NCI-H446 treated with DMSO at 0.1 percent for 48 hours (cell line): Measurements from ENCODE around the gene TRA2A.
"Not testable (repeated sequence)": the region's sequence is repeated elsewhere in the genome, so short reads cannot be mapped to it uniquely, and the experiment has no call there.

Experiments
- DNase-seq: peaks from one replicate; lab custom pipeline; 2025; lab: John Stamatoyannopoulos, UW

TRA2A gene

DNA sequence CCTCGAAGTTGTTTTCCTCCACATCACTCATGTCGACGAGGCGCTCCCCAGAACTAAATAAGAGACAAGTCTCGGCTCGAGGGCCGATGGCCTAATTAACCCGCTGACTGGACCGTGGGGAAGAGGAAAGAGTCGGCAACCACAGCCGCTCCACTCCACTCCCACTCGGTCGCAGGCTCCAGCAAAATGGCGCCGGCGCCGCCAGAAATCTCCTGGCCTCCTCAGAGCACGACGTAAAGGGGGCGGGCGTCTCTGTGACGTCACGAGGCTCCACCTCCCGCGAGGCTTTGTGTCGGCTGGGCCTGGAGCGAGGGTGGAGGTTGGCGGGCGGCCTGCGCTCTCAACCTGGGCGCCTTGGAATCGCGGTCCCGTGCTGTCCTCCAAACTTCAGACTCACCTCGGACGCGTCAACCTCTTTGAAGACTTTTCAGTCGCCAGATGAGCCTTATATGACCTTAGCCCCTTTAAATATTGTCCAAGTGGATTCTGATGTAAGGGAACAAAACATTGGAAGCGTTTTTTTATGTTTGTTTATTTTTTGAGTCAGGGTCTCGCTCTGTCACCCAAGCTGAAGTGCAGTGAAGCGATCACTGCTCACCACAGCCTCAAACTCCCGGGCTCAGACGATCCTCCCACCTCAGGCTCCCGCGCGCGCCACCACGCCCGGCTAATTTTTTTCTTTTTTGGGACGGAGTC lies at the start of gene TRA2A:
Gene TRA2A (minus strand): TSS at position 188 of the 696 bp plus-strand sequence. CDS start 157 bp downstream, at position 31.
- peak; percentile 88 for DNase-seq

DNA sequence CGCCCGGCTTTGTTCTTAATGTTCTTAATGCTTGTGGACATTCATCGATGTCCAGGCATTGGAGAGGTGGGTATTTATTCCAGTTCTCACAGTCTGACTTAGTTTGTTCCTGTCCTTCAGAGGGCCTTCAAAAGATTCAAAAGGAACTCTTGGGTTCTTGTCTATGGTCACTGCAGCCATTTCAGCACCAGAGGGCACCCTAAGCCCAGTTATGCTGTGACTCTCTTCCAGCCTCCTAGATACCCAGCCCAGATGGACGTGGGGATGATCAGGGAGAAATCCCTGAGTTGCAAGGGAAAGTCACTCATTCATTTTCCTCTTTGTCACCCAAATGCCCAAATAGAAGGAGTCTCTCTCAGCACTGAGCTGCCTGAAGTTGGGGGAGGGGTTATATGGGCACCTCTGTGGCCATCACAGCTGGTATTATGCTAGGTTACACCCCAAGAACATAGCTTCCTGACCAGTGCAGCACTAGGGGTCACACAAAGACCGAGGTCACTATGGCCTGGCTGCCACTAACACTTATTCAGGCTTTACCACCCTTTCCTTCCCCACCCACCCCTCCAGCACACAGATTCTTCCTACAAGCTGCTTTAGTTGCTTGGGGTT lies 38.9 kb upstream of the TRA2A start:
- no peak for DNase-seq

DNA sequence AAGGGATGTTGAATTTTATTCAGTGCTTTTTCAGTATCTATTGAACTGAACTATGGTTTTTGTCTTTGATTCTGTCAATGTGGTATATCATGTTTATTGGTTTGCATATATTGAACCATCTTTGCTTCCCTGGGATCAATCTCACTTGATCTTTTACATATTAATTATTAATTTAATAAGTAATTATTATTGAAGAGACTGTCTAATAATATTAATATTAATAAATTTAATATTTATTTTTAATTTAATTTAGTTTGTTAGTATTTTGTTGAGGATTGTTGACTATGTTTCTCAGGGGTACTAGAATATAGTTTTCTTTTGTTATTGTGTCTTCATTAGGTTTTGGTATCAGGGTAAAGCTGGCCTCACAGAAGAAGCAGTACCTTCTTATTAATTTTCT lies 26.5 kb upstream of the TRA2A start:
- DNase-seq: no peak

DNA sequence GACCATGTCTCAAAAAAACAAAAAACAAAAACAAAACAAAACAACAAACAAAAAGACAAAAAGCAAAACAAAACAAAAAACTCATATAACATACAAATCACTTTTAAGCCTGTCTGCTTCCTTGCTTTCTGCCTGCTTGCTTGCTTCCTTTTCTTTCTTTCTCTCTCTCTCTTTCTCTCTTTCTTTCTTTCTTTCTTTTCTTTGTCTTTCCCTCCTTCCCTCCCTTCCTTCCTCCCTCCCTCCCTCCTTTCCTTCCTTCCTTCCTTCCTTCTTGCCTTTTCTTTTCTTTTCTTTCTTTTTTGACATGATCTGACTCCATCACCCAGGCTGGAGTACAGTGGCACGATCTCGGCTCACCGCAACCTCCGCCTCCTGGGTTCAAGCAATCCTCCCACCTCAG lies 15.9 kb upstream of the TRA2A start:
- no peak for DNase-seq

DNA sequence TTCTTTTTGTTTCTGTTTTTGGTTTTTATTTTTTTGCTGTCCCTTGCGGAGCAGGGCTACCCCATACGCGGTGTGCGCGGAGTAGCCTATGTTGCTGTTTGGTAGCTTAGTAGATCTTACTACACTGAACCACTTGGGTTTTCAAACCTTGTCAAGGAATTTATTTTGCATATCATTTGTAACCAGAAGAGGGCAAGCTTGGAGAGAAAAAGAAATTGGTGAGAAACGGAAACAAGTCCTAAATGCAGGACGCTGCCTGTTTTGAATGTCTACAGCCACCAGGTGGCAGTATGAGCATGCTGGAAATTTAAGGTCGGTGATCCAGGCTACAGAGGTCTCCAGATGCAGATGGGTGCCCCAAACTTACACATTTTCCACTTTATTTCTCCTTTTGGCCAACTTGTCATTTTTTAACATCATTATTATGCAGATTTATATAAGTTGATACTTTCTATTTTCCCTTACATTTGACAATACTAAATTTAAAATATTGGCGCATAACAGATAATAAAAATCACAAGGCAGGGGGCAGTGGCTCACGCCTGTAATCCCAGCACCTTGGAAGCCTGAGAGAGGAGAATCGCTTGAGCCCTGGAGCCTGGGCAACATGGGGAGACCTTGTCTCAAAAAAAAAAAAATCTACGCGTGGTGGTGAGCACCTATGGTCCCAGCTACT lies 15.3 kb upstream of the TRA2A start:
- peak; percentile 80 for DNase-seq

DNA sequence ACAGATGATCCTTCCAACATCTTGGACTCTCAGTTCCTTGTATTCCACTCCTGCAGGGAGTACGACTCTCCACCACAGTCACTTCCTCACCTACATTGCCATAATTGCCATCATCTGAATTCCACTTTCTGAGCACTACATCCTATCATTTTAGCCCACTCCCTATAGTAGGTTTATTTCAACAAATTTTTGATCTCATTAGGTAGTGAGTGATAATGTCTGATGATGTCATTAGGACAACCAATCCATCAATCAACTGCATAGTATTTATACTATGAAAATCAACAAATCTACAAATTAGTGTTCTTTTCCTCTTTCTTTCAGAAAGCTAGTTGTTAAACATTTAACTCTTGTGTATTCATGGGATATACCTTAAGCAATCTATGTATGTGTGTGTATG lies 13.7 kb upstream of the TRA2A start:
- no peak for DNase-seq

DNA sequence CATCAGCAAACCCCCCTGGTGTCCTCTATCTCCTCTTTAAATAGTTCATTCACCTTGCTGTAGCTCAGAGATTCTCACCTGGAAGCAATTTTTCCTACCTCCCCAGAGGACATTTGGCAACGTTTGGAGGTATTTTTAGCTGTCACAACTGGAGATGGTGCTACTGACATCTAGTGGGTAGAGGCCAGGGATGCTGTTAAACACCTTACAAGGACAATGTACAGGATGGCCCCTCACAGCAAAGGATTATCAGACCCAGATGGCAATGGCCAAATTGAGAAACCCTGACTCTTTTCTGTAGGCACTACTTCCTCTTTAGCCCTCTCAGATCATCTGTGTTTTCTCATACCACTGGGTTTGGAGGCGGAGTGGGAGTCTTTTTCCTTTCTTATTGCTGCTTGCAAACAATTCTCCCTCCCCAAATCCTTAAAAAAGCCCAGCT lies 13.2 kb upstream of the TRA2A start:
- no peak for DNase-seq

DNA sequence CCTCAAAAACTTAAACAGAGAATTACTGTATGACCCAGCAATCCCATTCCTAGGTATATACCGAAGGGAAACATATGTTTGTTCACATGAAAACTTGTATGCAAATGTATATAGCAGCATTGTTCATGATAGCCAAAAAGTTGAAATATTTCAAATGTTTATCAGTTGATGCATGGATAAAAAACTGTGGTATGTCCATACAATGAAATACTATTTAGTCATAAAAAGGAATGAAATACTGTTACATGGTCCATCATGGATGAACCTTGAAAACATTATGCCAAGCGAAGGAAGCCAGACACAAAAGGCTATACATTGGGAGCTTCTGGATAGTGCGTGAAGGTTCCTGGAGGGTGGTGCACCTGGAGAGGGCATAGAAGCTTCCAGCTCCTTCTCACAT lies 11.0 kb upstream of the TRA2A start:
- DNase-seq: no peak

DNA sequence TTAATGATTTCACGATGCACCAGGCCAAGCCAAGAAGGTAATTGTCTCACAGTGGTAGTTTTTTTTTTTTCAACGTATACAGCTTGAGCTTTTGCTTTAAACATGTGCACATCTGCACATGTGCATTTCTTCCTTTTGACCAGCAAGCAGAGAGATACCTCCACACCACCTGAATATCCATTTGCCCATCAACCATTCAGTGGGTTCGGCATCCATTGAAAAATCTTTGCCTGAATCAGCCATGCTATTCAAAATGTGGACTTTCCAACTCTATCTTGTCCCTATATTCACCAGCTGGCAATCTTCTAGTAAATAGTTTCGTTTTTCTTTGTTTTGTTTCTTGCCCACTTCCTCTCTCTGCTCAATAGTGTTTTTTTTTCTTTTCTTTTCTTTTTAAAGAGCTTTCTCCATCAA lies 7.7 kb upstream of the TRA2A start:
- DNase-seq: no peak

DNA sequence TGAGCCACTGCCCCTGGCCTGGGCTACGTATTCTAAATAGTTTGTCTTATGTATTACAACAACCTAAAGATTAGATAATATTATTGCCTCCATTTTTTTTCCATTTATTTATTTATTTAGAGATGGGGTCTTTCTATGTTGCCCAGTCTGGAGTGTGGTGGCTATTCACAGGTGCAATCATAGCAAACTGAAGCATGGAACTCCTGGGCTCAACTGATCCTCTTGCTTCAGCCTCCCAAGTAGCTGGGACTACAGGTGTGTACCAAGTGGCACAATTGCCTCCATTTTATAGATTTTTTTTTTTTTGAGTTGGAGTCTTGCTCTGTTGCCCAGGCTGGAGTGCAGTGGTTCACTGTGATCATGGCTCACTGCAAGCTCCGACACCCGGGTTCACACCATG lies 6.5 kb upstream of the TRA2A start:
- DNase-seq: no peak

DNA sequence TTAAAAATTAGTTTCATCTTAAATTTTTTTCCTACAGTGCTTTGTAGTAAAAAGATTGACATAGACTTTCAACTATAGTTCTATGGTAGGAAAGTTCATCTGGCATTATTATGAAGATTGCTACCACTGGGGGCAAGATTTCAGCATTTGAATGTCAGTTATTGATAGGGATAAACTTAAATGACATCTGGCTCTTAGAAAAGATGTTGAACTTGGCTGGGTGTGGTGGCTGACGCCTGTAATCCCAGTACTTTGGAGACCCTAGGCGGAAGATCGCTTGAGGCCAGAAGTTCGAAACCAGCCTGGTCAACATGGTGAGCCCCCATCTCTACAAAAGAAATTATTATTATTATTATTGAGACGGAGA lies 1.4 kb upstream of the TRA2A start:
- DNase-seq: no peak

DNA sequence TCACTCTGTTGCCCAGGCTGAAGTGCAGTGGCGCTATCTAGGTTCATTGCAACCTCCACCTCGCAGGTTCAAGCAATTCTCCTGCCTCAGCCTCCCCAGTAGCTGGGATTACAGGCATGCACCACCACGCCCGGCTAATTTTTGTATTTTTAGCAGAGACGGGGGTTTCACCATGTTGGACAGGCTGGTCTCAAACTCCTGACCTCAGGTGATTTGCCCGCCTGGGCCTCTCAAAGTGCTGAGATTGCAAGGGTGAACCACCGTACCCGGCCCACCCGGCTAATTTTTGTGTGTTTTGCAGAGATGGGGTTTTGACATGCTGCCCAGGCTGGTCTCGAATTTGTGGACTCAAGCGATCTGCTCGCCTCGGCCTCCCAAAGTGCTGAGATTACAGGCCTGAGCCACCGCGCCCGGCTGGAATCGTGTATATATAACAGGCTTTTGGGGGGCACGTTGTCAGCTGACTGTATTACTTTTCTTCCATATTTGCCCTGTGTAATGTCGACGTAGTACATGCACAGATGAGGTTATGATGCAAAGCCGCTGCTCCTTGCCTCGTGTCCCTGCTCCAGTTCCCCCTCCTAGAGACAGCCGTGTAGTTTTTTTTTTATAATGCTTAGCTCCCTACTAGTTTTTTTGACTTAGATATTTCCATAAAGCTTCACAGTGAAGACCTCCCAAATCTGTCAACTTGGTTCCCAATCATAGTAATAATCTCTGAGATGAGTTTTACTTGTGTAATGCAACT lies 883 bp upstream of the TRA2A start:
- no peak for DNase-seq

DNA sequence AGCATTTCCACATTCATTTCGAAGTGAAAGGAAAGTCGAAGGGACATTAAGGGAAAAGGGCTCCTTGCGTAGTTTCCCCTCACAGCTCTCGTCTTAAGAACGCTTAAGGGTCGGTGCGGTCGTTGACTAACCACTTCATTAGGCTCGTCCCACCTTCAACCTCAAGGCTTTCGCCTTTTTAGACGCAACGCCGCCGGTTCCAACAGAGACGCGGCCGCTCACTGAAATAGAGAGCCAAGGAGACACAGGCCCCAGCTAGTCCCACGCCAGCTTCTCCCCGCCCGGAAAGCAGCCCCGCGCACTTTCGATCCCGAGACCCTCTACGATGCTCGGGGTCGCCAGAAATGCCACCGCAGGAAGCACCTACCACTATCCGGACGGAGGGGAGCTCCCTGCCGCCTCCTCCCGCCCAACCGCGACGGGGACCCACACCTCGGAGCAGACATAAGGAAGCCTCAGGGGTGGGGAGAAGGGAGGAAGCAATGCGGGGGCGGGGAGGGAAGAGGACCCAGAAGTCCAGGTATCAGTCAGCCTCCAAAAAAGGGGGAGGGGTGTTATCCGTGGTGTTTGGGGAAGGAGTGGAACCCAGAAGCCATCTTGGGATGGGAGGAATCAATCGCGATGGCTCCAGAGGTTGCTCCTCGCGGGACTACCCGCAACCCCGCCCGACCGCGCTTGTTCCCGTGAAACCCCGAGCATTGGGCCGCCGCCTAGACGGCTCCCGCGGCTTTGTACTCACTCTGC lies 559 bp downstream of the TRA2A start:
- peak; percentile 44 for DNase-seq

DNA sequence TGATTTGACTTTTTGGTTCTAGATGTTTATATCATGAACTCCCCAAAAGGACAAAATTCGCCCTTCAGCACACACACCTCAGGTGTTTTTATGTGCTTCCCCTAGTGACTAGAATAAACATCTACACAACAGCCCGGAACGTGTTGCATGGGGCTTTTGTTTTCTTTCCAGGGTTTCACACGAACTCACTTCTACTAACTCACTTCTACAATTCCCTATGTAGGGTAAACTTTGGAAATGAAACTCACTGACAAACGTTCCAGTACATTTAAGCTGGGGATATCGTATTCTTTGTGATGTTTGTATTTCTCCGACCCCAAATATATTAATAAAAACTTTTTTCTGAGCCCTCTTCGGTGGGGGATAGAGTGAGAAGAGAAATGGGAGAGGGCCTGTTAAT lies 1.4 kb downstream of the TRA2A start:
- no peak for DNase-seq

DNA sequence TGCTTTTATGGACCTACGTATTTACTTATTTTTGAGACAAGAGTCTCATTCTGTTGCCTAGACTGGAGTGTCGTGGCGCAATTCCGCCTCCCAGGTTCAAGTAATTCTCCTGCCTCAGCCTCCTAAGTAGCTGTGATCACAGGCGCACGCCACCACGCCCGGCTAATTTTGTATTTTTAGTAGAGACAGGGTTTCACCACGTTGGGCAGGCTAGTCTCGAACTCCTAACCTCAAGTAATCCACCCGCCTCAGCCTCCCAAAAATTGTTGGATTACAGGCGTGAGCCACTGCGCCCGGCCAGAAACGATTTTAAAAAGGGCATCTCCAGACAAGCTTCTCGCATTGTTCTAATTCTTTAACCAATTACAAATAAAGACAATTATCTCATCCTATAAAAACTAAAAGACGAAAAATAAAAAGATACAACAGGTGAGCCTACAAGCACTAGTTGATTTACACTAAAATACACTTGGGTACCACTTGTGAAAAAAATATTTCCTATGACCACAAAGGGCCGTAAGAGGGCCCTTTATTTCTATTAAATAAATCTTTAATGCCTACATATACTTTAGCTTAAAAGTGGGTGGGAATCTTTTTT lies 2.4 kb downstream of the TRA2A start:
- DNase-seq: no peak

DNA sequence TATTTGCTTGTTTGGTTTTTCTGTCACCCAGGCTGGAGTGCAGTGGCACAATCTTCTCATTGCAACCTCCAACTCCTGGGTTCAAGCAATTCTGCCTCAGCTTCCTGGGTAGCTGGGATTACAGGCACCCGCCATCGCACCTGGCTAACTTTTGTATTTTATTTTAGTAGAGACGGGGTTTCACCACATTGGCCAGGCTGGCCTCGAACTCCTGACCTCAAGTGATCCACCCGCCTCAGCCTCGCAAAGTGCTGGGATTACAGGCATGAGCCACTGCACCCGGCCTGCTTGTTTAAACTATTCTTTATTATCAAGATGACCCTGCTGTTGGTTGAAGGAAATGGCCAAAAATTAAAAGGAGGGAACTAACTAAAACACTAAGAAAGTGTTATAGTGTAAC lies 6.2 kb downstream of the TRA2A start:
- DNase-seq: not testable (repeated sequence)

DNA sequence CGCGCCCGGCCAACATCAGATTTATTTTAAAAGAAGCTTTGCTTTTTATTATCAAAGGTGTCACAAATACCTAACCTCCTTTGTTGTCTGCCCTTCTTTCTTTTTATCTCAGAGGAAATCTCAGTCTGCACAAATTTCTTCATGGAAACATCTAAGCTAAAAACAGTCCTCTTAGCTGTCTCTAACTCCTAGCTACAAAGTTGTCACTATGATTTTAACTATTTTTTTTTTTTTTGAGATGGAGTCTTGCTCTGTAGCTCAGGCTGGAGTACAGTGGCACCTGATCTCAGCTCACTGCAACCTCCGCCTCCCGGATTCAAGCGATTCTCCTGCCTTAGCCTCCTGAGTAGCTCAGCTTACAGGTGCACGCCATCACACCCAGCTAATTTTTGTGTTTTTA lies 7.3 kb downstream of the TRA2A start:
- DNase-seq: no peak

DNA sequence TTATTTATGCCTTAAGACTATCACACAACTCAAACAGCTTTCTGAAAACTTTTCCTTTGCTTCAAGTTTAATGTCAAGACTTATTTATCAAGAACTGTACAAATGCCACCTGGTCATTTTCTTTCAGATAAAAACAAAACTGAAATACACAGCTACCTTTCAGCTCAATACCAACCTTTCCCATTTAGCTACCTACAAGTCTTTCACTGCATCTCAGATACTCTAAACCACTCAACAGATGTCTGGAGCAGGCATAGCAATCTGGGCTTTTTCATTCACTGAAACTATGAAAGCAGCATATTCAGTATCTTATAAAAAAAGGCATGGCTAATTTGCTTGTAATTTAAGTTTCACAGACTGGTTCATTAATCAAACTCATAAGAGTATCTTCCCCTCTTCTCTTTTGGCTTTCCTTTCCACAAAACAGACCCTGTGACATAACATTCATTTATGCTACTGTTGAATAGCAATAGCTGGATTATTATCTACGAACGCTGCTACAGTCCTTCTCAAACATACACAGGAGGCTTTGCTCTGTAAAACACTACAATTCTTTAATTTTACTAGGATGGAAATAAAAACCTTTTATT lies 8.2 kb downstream of the TRA2A start:
- no peak for DNase-seq

DNA sequence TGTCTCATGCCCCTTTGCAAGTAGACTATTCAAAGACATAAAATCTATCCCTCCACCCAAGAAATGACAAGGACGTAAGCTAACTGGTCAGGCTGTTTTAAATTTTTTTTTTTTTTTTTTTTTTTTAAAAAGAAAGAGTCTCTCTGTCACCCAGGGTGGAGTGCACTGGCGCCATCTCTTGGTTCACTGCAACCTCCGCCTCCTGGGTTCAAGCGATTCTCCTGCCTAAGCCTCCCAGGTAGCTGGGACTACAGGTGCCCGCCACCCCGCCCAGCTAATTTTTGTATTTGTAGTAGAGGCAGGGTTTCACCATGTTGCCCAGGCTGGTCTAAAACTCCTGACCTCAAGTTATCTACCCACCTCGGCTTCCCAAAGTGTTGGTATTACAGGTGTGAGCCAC lies 11.2 kb downstream of the TRA2A start:
- DNase-seq: no peak

DNA sequence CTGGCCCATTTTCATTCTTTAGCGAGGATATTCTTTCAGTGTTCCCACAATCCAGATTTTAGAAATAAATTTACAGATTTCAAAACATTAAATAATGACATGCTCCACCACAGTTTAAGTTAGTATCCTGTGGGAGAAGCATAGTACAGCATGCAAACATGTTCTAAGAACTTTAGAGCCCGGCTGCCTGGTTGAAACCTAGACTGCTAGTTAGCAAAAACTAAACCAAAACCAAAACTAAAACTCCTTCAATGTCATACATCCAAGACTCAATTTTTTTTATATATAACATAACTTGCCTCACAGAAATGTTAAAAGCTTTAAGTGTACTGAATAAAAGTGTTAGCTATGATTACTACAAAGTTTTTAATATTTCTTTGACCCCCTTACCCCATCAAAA lies 17.0 kb downstream of the TRA2A start:
- no peak for DNase-seq

DNA sequence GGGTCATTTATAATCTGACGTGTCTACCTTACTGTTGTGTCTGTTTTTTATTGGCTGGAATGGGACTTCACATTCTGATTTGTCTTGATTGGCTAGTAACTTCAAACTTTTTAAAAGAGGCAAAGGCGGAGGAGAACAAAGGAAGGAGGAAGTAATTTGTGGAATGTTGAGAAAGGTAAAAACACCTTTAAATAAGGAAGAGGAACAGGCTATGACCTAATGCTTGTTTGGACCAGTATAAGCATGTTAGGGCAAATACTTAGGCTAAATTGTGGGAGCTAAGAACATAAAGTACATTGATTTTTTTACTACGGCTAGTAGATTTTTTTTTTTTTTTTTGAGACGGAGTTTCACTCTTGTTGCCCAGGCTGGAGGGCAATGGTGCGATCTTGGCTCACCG lies 18.0 kb downstream of the TRA2A start:
- not testable (repeated sequence) for DNase-seq
